ENCODE results near the gene RAD51B. TPM values are rescaled to one million over a fixed set of nuclear protein-coding genes. Genes with fewer than 3 reads are reported as not detected.

RAD51B gene
- total and polyA plus RNA-seq, 2 of the 13 experiments (the other 11 are each of a cell fraction or from before 2014, with no cell fraction given) = 7.0 to 9.5 TPM

DNA sequence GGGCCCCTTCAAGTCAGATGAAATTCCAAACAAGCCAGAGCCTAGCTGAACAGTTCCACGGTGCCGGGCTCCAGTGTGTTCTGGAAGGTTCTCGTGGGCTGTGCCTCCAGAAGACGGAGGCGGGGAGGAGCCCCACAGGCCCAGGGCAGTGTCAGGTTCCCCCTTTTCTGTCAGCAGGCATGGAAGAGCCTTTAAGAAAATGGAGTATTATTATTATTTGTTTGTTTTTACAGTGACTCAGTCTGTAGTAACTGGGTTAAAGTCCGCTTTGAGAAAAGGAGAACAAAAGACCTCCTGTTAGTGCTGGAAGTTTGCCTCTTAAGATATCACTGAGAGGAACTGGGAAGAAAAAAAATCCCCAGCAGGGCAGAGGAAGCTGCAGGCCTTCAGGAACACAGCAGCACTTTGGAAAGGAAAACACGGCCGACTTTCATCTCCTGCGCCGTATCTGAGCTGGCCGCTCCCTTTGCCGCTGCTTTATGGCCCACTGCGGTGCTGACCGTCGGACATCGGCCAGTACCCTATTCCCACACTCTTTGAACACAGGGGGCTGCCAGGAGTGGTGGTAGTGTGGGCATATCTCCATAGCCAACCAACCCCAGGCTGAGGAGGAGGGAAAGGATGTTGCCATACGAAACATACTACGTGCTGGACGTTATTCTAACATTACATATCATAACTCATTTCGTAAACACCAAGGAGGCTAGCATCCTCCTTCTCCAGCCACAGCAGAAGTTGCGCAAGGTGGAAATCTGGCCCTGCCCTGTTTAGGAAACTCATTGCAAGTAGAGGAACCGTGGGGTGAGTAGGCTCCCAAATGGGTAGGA, 779.3 kb downstream of the RAD51B start (continued):
- TF ChIP-seq JUN (CRISPR knock-in tag; IDR thresholded peaks at IDR 0.05) = peak; percentile 67; the same call in 1 of the 2 replicates
- TF ChIP-seq PLRG1 (conservative IDR thresholded peaks at IDR 0.05) = no peak
- TF ChIP-seq ZNF687 (CRISPR knock-in tag; IDR thresholded peaks at IDR 0.05) = peak; percentile 85
- TF ChIP-seq RXRB (CRISPR knock-in tag; IDR thresholded peaks at IDR 0.05; ENCODE audit: borderline replicate concordance) = peak; percentile 35
- TF ChIP-seq SP5 (CRISPR knock-in tag; IDR thresholded peaks at IDR 0.05; ENCODE audit: borderline replicate concordance, low read depth) = no peak
- TF ChIP-seq, protein P1, sequence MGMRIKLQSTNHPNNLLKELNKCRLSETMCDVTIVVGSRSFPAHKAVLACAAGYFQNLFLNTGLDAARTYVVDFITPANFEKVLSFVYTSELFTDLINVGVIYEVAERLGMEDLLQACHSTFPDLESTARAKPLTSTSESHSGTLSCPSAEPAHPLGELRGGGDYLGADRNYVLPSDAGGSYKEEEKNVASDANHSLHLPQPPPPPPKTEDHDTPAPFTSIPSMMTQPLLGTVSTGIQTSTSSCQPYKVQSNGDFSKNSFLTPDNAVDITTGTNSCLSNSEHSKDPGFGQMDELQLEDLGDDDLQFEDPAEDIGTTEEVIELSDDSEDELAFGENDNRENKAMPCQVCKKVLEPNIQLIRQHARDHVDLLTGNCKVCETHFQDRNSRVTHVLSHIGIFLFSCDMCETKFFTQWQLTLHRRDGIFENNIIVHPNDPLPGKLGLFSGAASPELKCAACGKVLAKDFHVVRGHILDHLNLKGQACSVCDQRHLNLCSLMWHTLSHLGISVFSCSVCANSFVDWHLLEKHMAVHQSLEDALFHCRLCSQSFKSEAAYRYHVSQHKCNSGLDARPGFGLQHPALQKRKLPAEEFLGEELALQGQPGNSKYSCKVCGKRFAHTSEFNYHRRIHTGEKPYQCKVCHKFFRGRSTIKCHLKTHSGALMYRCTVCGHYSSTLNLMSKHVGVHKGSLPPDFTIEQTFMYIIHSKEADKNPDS (CRISPR knock-in tag; IDR thresholded peaks at IDR 0.05) = peak; percentile 95
- no peak for TF ChIP-seq FOXA1 (IDR thresholded peaks at IDR 0.05)
- 0 out of 2 replicates have a peak, but pooled peaks have one; percentile 43 for TF ChIP-seq FOXA1 (CRISPR knock-in tag; IDR thresholded peaks at IDR 0.05)
- TF ChIP-seq, protein P2, sequence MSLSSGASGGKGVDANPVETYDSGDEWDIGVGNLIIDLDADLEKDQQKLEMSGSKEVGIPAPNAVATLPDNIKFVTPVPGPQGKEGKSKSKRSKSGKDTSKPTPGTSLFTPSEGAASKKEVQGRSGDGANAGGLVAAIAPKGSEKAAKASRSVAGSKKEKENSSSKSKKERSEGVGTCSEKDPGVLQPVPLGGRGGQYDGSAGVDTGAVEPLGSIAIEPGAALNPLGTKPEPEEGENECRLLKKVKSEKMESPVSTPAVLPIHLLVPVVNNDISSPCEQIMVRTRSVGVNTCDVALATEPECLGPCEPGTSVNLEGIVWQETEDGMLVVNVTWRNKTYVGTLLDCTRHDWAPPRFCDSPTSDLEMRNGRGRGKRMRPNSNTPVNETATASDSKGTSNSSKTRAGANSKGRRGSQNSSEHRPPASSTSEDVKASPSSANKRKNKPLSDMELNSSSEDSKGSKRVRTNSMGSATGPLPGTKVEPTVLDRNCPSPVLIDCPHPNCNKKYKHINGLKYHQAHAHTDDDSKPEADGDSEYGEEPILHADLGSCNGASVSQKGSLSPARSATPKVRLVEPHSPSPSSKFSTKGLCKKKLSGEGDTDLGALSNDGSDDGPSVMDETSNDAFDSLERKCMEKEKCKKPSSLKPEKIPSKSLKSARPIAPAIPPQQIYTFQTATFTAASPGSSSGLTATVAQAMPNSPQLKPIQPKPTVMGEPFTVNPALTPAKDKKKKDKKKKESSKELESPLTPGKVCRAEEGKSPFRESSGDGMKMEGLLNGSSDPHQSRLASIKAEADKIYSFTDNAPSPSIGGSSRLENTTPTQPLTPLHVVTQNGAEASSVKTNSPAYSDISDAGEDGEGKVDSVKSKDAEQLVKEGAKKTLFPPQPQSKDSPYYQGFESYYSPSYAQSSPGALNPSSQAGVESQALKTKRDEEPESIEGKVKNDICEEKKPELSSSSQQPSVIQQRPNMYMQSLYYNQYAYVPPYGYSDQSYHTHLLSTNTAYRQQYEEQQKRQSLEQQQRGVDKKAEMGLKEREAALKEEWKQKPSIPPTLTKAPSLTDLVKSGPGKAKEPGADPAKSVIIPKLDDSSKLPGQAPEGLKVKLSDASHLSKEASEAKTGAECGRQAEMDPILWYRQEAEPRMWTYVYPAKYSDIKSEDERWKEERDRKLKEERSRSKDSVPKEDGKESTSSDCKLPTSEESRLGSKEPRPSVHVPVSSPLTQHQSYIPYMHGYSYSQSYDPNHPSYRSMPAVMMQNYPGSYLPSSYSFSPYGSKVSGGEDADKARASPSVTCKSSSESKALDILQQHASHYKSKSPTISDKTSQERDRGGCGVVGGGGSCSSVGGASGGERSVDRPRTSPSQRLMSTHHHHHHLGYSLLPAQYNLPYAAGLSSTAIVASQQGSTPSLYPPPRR (CRISPR knock-in tag; IDR thresholded peaks at IDR 0.05; ENCODE audit: borderline replicate concordance) = 0 out of 2 replicates have a peak, but pooled peaks have one; percentile 23
- no peak for TF ChIP-seq ZNF282 (IDR thresholded peaks at IDR 0.05; ENCODE audit: partially characterized antibody)
- no peak for TF ChIP-seq NR1H2 (CRISPR knock-in tag; IDR thresholded peaks at IDR 0.05; ENCODE audit: borderline replicate concordance, low read depth)
- peak; percentile 65; the same call in 1 of the 2 replicates for TF ChIP-seq ETV5 (CRISPR knock-in tag; IDR thresholded peaks at IDR 0.05; ENCODE audit: borderline replicate concordance)
- TF ChIP-seq, protein P3, sequence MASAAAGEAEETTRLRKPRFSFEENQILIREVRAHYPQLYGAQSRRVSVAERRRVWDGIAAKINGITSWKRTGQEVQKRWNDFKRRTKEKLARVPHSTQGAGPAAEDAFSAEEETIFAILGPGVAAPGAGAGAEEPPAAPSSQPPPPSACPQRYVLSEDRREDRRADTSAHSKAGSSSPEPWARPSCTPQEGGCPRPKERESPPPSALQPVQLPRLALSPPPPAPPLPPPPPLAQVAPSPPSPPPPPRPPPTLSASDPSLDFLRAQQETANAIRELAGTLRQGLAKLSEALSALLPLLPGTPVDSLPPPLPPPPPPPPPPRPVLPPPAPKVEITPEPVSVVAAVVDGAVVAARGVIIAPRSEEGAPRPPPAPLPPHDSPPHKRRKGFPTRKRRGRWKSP (CRISPR knock-in tag; IDR thresholded peaks at IDR 0.05) = 0 out of 2 replicates have a peak, but pooled peaks have one; percentile 36
- TF ChIP-seq ATF3 (CRISPR knock-in tag; IDR thresholded peaks at IDR 0.05) = peak; percentile 30; the same call in 1 of the 2 replicates
- peak; percentile 54 for TF ChIP-seq NCOA2 (CRISPR knock-in tag; IDR thresholded peaks at IDR 0.05)
- peak; percentile 25; the same call in 1 of the 2 replicates for TF ChIP-seq FOXO1 (CRISPR knock-in tag; IDR thresholded peaks at IDR 0.05)

All from HepG2 (cell line).